HG02571 (cell line): ENCODE results near the gene PHLDA3.

ENCODE experiments used
- ATAC-seq: cut with Tn5 transposase; IDR thresholded peaks from one replicate; pipeline ENCODE4 v1.9.1; 2021; ENCODE audit warnings: mild to moderate bottlenecking, moderate library complexity; ENCODE audit not compliant: unreplicated experiment

Gene PHLDA3

GRCh38 chr1:201436393-201436792, 32.6 kb downstream of the PHLDA3 start:
- ATAC-seq: no peak

- ATAC-seq: no peak
Measured at GRCh38 chr1:201434266-201434665, 34.7 kb downstream of the PHLDA3 start.

- ATAC-seq: no peak
Measured at GRCh38 chr1:201433609-201434008, 35.4 kb downstream of the PHLDA3 start.

GRCh38 chr1:201430776-201431175, 38.2 kb downstream of the PHLDA3 start:
- ATAC-seq: no peak

GRCh38 chr1:201429736-201430501, 39.1 kb downstream of the PHLDA3 start:
- ATAC-seq: no peak

GRCh38 chr1:201427963-201428362, 41.0 kb downstream of the PHLDA3 start:
- ATAC-seq: no peak

DNA sequence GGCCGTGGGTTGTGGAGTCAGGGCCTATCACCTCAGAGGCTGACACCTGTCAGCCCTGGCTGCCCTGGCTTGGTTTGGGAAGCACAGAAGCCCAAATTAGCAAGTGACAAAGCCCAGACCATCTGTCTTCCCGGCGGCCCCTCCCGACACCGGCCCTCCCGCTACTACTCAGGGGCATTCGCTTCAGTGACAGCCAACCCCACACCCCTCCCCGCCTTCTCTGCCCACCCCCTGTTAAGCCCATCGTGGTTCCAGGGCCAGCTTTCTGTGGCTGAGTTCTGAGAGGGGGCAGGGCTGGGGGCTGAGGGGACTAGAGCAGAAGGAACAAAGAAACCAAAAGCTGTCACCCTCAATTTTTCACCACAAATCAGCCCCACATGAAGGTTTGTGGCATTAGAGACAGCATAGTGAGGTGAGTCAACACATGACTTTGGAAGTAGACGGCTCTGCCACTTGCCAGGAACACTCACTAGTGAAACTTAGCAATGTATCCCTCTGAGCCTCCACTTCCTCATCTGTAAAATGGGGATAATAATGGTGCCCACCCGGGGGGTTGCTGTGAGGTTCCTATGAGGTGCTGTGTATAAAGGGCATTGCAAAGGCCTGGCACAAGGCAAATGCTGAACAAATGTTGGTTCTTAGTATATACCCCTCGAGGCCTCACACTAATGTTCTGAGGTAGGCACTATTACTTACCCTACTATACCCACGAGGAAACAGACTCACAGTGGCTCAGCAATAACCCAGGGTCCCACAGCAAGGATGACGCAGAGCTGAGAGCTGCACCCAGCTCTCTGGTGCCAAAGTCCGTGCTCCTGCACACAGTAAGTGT, 42.3 kb downstream of the PHLDA3 start:
- no peak for ATAC-seq

DNA sequence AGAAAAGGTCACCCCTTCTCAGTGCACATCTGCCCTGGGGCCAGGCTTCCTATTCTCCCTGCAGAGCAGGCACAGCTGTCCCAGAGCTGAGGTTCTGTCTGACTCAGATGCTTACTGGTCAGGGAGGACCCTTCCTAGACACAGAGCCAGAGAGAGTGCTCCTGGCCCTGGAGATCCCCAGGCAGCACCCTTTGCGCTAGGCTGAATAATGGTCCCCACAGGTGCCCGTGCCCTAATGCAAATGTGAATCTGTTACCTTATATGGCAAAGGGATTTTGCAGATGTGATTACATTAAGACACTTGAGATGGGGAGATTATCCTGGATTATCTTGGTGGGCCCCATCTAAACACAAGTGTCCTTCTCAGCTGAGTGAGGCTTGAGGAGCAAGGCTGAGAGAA, 44.8 kb downstream of the PHLDA3 start:
- ATAC-seq: no peak

- no peak for ATAC-seq
Measured at GRCh38 chr1:201423655-201424054, 45.3 kb downstream of the PHLDA3 start.

DNA sequence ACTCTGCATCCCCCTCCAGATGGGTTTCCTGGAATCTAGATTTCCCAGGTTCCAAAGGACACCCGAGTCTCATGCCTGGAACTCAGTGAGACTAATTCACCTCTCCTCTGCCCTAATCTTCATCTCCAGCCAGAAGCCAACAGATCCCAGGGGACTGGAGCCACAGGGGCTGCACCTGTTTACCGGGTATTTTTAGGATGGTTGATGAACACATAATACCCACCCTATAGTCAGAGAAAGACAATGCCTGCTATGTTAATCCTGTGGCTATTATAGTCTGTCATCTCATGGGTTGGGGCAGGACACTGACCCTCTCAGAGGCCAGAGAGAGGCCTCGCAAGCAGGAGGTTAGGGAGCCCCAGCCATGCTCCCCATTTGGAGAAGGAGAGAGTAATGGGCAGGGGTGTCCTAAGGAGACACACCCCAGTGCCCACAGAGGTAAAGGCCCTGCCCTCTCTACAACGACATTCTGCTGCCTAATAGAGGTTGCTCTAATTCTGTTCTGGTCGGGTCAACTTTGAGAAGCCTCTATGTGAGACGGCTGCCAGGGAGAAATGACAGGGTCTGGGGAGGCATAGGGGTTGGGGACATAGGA, 46.5 kb downstream of the PHLDA3 start:
- ATAC-seq: no peak

GRCh38 chr1:201422026-201422425, 47.0 kb downstream of the PHLDA3 start:
- ATAC-seq: no peak

- no peak for ATAC-seq
Measured at GRCh38 chr1:201421041-201421440, 47.9 kb downstream of the PHLDA3 start.

- ATAC-seq: no peak
Measured at GRCh38 chr1:201420608-201421002, 48.4 kb downstream of the PHLDA3 start.

GRCh38 chr1:201419746-201420607, 49.0 kb downstream of the PHLDA3 start:
- no peak for ATAC-seq

DNA sequence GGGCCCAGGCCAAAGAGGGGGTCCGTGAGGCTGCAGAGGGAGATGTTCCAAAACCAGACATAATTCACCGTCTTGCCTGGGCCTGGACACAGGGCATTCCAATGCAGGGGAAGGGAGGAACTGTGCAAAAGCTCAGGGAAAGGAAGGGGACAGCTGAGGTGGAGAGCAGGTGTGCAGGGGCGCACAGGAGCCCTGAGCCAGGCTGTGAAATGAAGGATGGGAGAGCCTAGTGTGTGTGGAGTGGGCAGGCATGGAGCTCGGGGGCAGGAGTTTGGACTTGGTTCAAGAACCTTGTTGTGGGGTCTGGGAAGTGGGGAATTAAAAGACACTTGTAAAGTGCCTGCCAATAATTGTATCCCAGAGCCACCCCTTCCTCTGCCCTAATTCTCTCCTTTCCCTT, 49.7 kb downstream of the PHLDA3 start:
- ATAC-seq: no peak

DNA sequence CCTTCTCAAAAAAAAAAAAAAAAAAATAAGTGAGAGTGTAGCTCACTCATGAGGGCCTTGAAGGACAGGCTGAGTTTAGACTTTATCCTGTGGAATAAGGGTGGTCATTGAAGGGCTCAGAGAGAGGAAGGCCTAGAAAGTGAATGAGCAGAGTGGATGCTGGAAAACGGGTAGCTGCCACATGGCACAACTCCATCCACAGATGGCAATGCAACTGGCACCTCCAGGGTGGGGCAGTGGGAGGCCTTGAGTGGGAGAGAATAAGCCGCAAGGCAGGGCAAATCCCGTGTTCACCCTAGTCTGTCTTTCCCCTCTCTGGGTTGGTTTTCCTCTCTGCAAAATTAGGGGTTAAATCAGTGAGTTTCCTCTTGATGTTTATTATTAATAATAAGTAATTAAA, 50.5 kb downstream of the PHLDA3 start:
- ATAC-seq: no peak
